Smooth muscle cell (in vitro differentiated cells): ENCODE measurements around the gene NFIA. TPM values are rescaled to one million over a fixed set of nuclear protein-coding genes. Genes with fewer than 3 reads are reported as not detected.
A peak's percentile ranks its signal among the peaks of the same experiment; 100 is the strongest.
"Not testable (repeated sequence)": the region's sequence is repeated elsewhere in the genome, so short reads cannot be mapped to it uniquely, and the experiment has no call there.

ENCODE experiments used
- DNase-seq: peaks from one replicate; lab custom pipeline; 2025; ENCODE audit not compliant: unreplicated experiment; lab: John Stamatoyannopoulos, UW
- H2AFZ ChIP-seq: fragments of 200-600 bp; sonication (generic); 2 replicates; pipeline ENCODE4 v1.6.0; 2016; ENCODE audit warnings: antibody characterized with exemption, low read depth, mild to moderate bottlenecking
- H3F3A ChIP-seq: fragments of 200-600 bp; sonication (generic); 2 replicates; pipeline ENCODE4 v1.6.0; 2017; ENCODE audit warnings: antibody characterized with exemption, low read depth
- H3K27ac ChIP-seq: fragments of 200-600 bp; sonication (generic); 2 replicates; pipeline ENCODE4 v1.5.1; 2016; ENCODE audit warnings: low read depth, mild to moderate bottlenecking
- H3K27me3 ChIP-seq: fragments of 200-600 bp; sonication (generic); 2 replicates; pipeline ENCODE4 v1.6.1; 2016; ENCODE audit warnings: low read depth, mild to moderate bottlenecking
- H3K36me3 ChIP-seq: fragments of 200-600 bp; sonication (generic); 2 replicates; pipeline ENCODE4 v1.5.1; 2016; ENCODE audit warnings: low read depth
- H3K4me1 ChIP-seq: fragments of 200-600 bp; sonication (generic); 2 replicates; pipeline ENCODE4 v1.5.1; 2016; ENCODE audit warnings: low read depth
- H3K4me2 ChIP-seq: fragments of 200-600 bp; sonication (generic); 2 replicates; pipeline ENCODE4 v1.6.0; 2016; ENCODE audit warnings: mild to moderate bottlenecking
- H3K4me3 ChIP-seq: fragments of 200-600 bp; sonication (generic); 2 replicates; pipeline ENCODE4 v1.5.1; 2016; ENCODE audit warnings: mild to moderate bottlenecking
- H3K79me2 ChIP-seq: fragments of 200-600 bp; sonication (generic); 2 replicates; pipeline ENCODE4 v1.6.0; 2016; ENCODE audit warnings: low read depth, mild to moderate bottlenecking
- H3K9ac ChIP-seq: fragments of 200-600 bp; sonication (generic); 2 replicates; pipeline ENCODE4 v1.6.0; 2016; ENCODE audit warnings: low read depth
- H3K9me3 ChIP-seq: fragments of 200-600 bp; sonication (generic); replicated peaks from 2 replicates; pipeline ENCODE4 v1.5.1; 2016; ENCODE audit warnings: low read depth
- H4K20me1 ChIP-seq: fragments of 200-600 bp; sonication (generic); 2 replicates; pipeline ENCODE4 v1.6.0; 2016; ENCODE audit warnings: low read depth
- CTCF ChIP-seq: fragments of 200-600 bp; sonication (generic); IDR thresholded peaks from 2 replicates; pipeline ENCODE4 v1.5.1; 2017; ENCODE audit warnings: borderline replicate concordance, mild to moderate bottlenecking, antibody characterized with exemption; ENCODE audit not compliant: insufficient read depth, poor library complexity, severe bottlenecking
- WGBS: methylation state at CpG from one replicate; pipeline ENCODE4 v1.1.7; 2016; ENCODE audit warnings: low lambda C conversion rate; 5-methylcytosine and 5-hydroxymethylcytosine counted together
- polyA plus RNA-seq: library from polyadenylated mRNA; unstranded; fragments of >200 nt; fragmentation: Nextera tagmentation; extraction: Ambion mirVana; gene quantifications from 2 replicates; pipeline ENCODE4 v1.2.1, GENCODE V29; 2016
- total RNA-seq: library from RNA; depleted of rRNA; stranded (reverse); fragments of >200 nt; gene quantifications from 2 replicates; pipeline ENCODE4 v1.2.3, GENCODE V29; 2014

Gene NFIA
- total and polyA plus RNA-seq, 2 experiments from 2014 or later = 5.0 to 6.2 TPM

- peak overlapping the region; percentile 91 for H3K4me3 ChIP-seq
- H4K20me1 ChIP-seq = no peaks in the 10 kb centered on the region
- no peaks in the 10 kb centered on the region for H3K79me2 ChIP-seq
- peaks cover 11% of the 10 kb centered on the region for H3F3A ChIP-seq
- 3% methylated on average over 50 of the region's 50 CpGs for WGBS
- H3K4me2 ChIP-seq = peak overlapping the region; percentile 93
- H3K9ac ChIP-seq = peak overlapping the region; percentile 20
- no peak for DNase-seq
- H3K9me3 ChIP-seq = no peaks in the 10 kb centered on the region
- peaks cover 48% of the 10 kb centered on the region for H3K27me3 ChIP-seq
- H3K4me1 ChIP-seq = peaks cover 29% of the 10 kb centered on the region
- H2AFZ ChIP-seq = peak overlapping the region; percentile 93
- H3K27ac ChIP-seq = no peak overlapping the region
- no peak for TF ChIP-seq CTCF
- no peaks in the 10 kb centered on the region for H3K36me3 ChIP-seq
Observed at GRCh38 chr1:61056573-61057439, 25.6 kb upstream of the NFIA start.

GRCh38 chr1:61058483-61059245 lies 23.7 kb upstream of the NFIA start:
- no peaks in the 10 kb centered on the region for H3K9me3 ChIP-seq
- H3K27ac ChIP-seq = no peak overlapping the region
- H3K36me3 ChIP-seq = no peaks in the 10 kb centered on the region
- H4K20me1 ChIP-seq = no peaks in the 10 kb centered on the region
- H3K27me3 ChIP-seq = peaks cover 29% of the 10 kb centered on the region
- no peak overlapping the region for H2AFZ ChIP-seq
- no peak for TF ChIP-seq CTCF
- no peaks in the 10 kb centered on the region for H3K79me2 ChIP-seq
- peak overlapping the region; percentile 91 for H3K4me3 ChIP-seq
- no peak for DNase-seq
- no peak overlapping the region for H3K9ac ChIP-seq
- peaks cover 22% of the 10 kb centered on the region for H3K4me1 ChIP-seq
- peaks cover 8% of the 10 kb centered on the region for H3F3A ChIP-seq
- WGBS = 61% methylated on average over 3 of the region's 3 CpGs
- H3K4me2 ChIP-seq = no peak overlapping the region

- H3F3A ChIP-seq, H3K27me3 ChIP-seq, H3K9ac ChIP-seq, H4K20me1 ChIP-seq, H3K4me2 ChIP-seq, H3K79me2 ChIP-seq, H3K36me3 ChIP-seq, H3K9me3 ChIP-seq, H2AFZ ChIP-seq, H3K27ac ChIP-seq, DNase-seq, H3K4me3 ChIP-seq: not testable (repeated sequence)
- WGBS = 92% methylated on average over 4 of the region's 4 CpGs
- H3K4me1 ChIP-seq = peaks cover 14% of the 10 kb centered on the region
Observed at GRCh38 chr1:61061601-61062000, 20.8 kb upstream of the NFIA start.

GRCh38 chr1:61064673-61065072 lies 17.7 kb upstream of the NFIA start:
- H3F3A ChIP-seq = no peaks in the 10 kb centered on the region
- no peaks in the 10 kb centered on the region for H4K20me1 ChIP-seq
- WGBS = 96% methylated on average over 1 of the region's 1 CpG
- H3K27ac ChIP-seq = no peak overlapping the region
- no peaks in the 10 kb centered on the region for H3K27me3 ChIP-seq
- no peak overlapping the region for H3K4me2 ChIP-seq
- H3K9ac ChIP-seq = no peak overlapping the region
- H3K4me3 ChIP-seq = no peak overlapping the region
- H2AFZ ChIP-seq = no peak overlapping the region
- no peak for TF ChIP-seq CTCF
- no peaks in the 10 kb centered on the region for H3K9me3 ChIP-seq
- no peaks in the 10 kb centered on the region for H3K79me2 ChIP-seq
- DNase-seq = no peak
- no peaks in the 10 kb centered on the region for H3K4me1 ChIP-seq
- H3K36me3 ChIP-seq = no peaks in the 10 kb centered on the region
